Measurements from ENCODE around the gene KRT8. TPM values are rescaled to one million over a fixed set of nuclear protein-coding genes. Genes with fewer than 3 reads are reported as not detected.

Gene KRT8
- polyA plus RNA-seq, 1 donor from 2014 or later, result 0.46 TPM

GRCh38 chr12:52900896-52901714 is 3.8 kb downstream of the KRT8 start:
- no peak overlapping the region for H2AFZ ChIP-seq (ENCODE audit: low read depth, low read length)
- no peak overlapping the region for H3K4me2 ChIP-seq (ENCODE audit: low read length)
- no peaks in the 10 kb centered on the region for H3K9me2 ChIP-seq (ENCODE audit: insufficient read depth, low read length)
- no peaks in the 10 kb centered on the region for H3K36me3 ChIP-seq (ENCODE audit: insufficient read depth, low read length)
- no peaks in the 10 kb centered on the region for H3K9me3 ChIP-seq (ENCODE audit: low read length)
- TF ChIP-seq CTCF (IDR thresholded peaks at IDR 0.05; ENCODE audit: poor library complexity, severe bottlenecking) (no peak), RAD21 (conservative IDR thresholded peaks at IDR 0.05) (no peak), REST (IDR thresholded peaks at IDR 0.05; ENCODE audit: borderline replicate concordance) (no peak), EZH2 (IDR thresholded peaks at IDR 0.05; ENCODE audit: borderline replicate concordance, insufficient read depth, low read length, poor library complexity, severe bottlenecking) (no peak), MXI1 (conservative IDR thresholded peaks at IDR 0.05; ENCODE audit: poor library complexity, severe bottlenecking) (no peak), TAF1 (IDR thresholded peaks at IDR 0.05; ENCODE audit: low read depth) (no peak), EP300 (conservative IDR thresholded peaks at IDR 0.05; ENCODE audit: poor library complexity, severe bottlenecking) (no peak), POLR2AphosphoS5 (IDR thresholded peaks at IDR 0.05) (no peak), SMC3 (conservative IDR thresholded peaks at IDR 0.05; ENCODE audit: poor library complexity) (no peak)
- no peak overlapping the region for H3K9ac ChIP-seq (ENCODE audit: low read length)
- no peak overlapping the region for H3K27ac ChIP-seq (ENCODE audit: low read length)
- no peaks in the 10 kb centered on the region for H3F3A ChIP-seq (ENCODE audit: insufficient read depth, low read length, poor library complexity, severe bottlenecking)
- H3K4me3 ChIP-seq (ENCODE audit: low read length), result no peak overlapping the region
- peaks cover 15% of the 10 kb centered on the region for H3K27me3 ChIP-seq (ENCODE audit: insufficient read depth, low read depth, low read length)
- no peaks in the 10 kb centered on the region for H4K20me1 ChIP-seq (ENCODE audit: insufficient read depth)
- no peaks in the 10 kb centered on the region for H3K79me2 ChIP-seq (replicated peaks; ENCODE audit: insufficient read depth, low read length)

- Histone ChIP-seq H3K27me3 (ENCODE audit: insufficient read depth, low read depth, low read length) (peaks cover 15% of the 10 kb centered on the region), H4K20me1 (ENCODE audit: insufficient read depth) (no peaks in the 10 kb centered on the region), H3K36me3 (ENCODE audit: insufficient read depth, low read length) (no peaks in the 10 kb centered on the region), H3K9me3 (ENCODE audit: low read length) (no peaks in the 10 kb centered on the region), H3K9me2 (ENCODE audit: insufficient read depth, low read length) (no peaks in the 10 kb centered on the region), H2AFZ (ENCODE audit: low read depth, low read length) (no peak overlapping the region), H3F3A (ENCODE audit: insufficient read depth, low read length, poor library complexity, severe bottlenecking) (no peaks in the 10 kb centered on the region), H3K79me2 (replicated peaks; ENCODE audit: insufficient read depth, low read length) (no peaks in the 10 kb centered on the region), H3K27ac (ENCODE audit: low read length) (no peak overlapping the region), H3K4me3 (ENCODE audit: low read length) (no peak overlapping the region), H3K4me2 (ENCODE audit: low read length) (no peak overlapping the region), H3K9ac (ENCODE audit: low read length) (no peak overlapping the region)
- TF ChIP-seq SMC3 (conservative IDR thresholded peaks at IDR 0.05; ENCODE audit: poor library complexity) (no peak), MXI1 (conservative IDR thresholded peaks at IDR 0.05; ENCODE audit: poor library complexity, severe bottlenecking) (no peak), TAF1 (IDR thresholded peaks at IDR 0.05; ENCODE audit: low read depth) (no peak), POLR2AphosphoS5 (IDR thresholded peaks at IDR 0.05) (no peak), EZH2 (IDR thresholded peaks at IDR 0.05; ENCODE audit: borderline replicate concordance, insufficient read depth, low read length, poor library complexity, severe bottlenecking) (no peak), REST (IDR thresholded peaks at IDR 0.05; ENCODE audit: borderline replicate concordance) (no peak), EP300 (conservative IDR thresholded peaks at IDR 0.05; ENCODE audit: poor library complexity, severe bottlenecking) (no peak), CTCF (IDR thresholded peaks at IDR 0.05; ENCODE audit: poor library complexity, severe bottlenecking) (no peak), RAD21 (conservative IDR thresholded peaks at IDR 0.05) (no peak)
Measured at GRCh38 chr12:52900166-52900895, 4.5 kb downstream of the KRT8 start.
